ENCODE measurements around the gene MGMT.
"Not testable (repeated sequence)": the region's sequence is repeated elsewhere in the genome, so short reads cannot be mapped to it uniquely, and the experiment has no call there.

MGMT gene

GRCh38 chr10:129466703-129467358 lies at the start of gene MGMT:
Gene MGMT (plus strand): TSS chr10:129467241.
- no peak for DNase-seq

GRCh38 chr10:129417870-129418269 lies 49.2 kb upstream of the MGMT start:
- DNase-seq: peak; percentile 59

GRCh38 chr10:129418496-129419225 lies 48.4 kb upstream of the MGMT start:
- DNase-seq: no peak

- no peak for DNase-seq
Measured at GRCh38 chr10:129419397-129419796, 47.6 kb upstream of the MGMT start.

- no peak for DNase-seq
Measured at GRCh38 chr10:129421399-129422010, 45.5 kb upstream of the MGMT start.

- no peak for DNase-seq
Measured at GRCh38 chr10:129424978-129425377, 42.1 kb upstream of the MGMT start.

GRCh38 chr10:129426606-129427005 lies 40.4 kb upstream of the MGMT start:
- DNase-seq: no peak

GRCh38 chr10:129433266-129433665 lies 33.8 kb upstream of the MGMT start:
- no peak for DNase-seq

GRCh38 chr10:129435724-129436123 lies 31.3 kb upstream of the MGMT start:
- DNase-seq: not testable (repeated sequence)

- no peak for DNase-seq
Measured at GRCh38 chr10:129438024-129438423, 29.0 kb upstream of the MGMT start.

GRCh38 chr10:129440247-129440646 lies 26.8 kb upstream of the MGMT start:
- DNase-seq: no peak

- no peak for DNase-seq
Measured at GRCh38 chr10:129440722-129441316, 26.2 kb upstream of the MGMT start.

- DNase-seq: no peak
Measured at GRCh38 chr10:129441372-129442009, 25.6 kb upstream of the MGMT start.

GRCh38 chr10:129442866-129443265 lies 24.2 kb upstream of the MGMT start:
- DNase-seq: no peak

- DNase-seq: no peak
Measured at GRCh38 chr10:129444359-129444758, 22.7 kb upstream of the MGMT start.

GRCh38 chr10:129445436-129446182 lies 21.4 kb upstream of the MGMT start:
- DNase-seq: no peak

GRCh38 chr10:129446183-129446581 lies 20.9 kb upstream of the MGMT start:
- DNase-seq: no peak

GRCh38 chr10:129447486-129447885 lies 19.6 kb upstream of the MGMT start:
- DNase-seq: no peak

GRCh38 chr10:129448086-129448485 lies 19.0 kb upstream of the MGMT start:
- DNase-seq: no peak

GRCh38 chr10:129448539-129448938 lies 18.5 kb upstream of the MGMT start:
- no peak for DNase-seq

- DNase-seq: no peak
Measured at GRCh38 chr10:129449893-129450292, 17.1 kb upstream of the MGMT start.

- DNase-seq: no peak
Measured at GRCh38 chr10:129450391-129450790, 16.6 kb upstream of the MGMT start.

- no peak for DNase-seq
Measured at GRCh38 chr10:129455625-129456024, 11.4 kb upstream of the MGMT start.
